Pancreas (tissue), 10 donors: Measurements from ENCODE around the gene BSX. TPM values are rescaled to one million over a fixed set of nuclear protein-coding genes. Genes with fewer than 3 reads are reported as not detected.

Experiments
- ATAC-seq, 4 donors: fragments of 200-7000 bp; cut with Tn5 transposase; one replicate each; pipeline versions ENCODE4 v1.8.0 to v1.9.1; 2020; ENCODE audit warnings: mild to moderate bottlenecking in 4 of 4, moderate library complexity in 4 of 4
- DNase-seq, 6 donors: peaks; one replicate each; pipeline ENCODE4 v3.0.0-alpha.2; 2020
- FAIRE-seq: peaks from 2 replicates; lab custom pipeline; 2012; peaks lifted over from hg19 to GRCh38; lab: Jason Lieb, UNC
- H3K27ac ChIP-seq, 4 donors: fragments of 200-600 bp; sonication (generic); 1 replicate in 3 of 4; 2 replicates in 1 of 4; pipeline versions ENCODE4 v1.5.0 to v1.8.0; 2020
- H3K27me3 ChIP-seq, 4 donors: fragments of 200-600 bp; one replicate each; pipeline ENCODE4 v1.8.0; 2021
- H3K36me3 ChIP-seq, 3 donors: fragments of 200-600 bp; sonication (generic) in 1 of 3; one replicate each; pipeline versions ENCODE4 v1.5.0 to v1.8.0; 2020 to 2021
- H3K4me1 ChIP-seq, 3 donors: fragments of 200-600 bp; one replicate each; pipeline ENCODE4 v1.8.0; 2021
- H3K4me3 ChIP-seq, 4 donors: fragments of 200-600 bp; sonication (generic) in 2 of 4; one replicate each; pipeline versions ENCODE4 v1.5.0 to v1.8.0; 2020 to 2021
- H3K9me3 ChIP-seq, 4 donors: fragments of 200-600 bp; one replicate each; pipeline ENCODE4 v1.8.0; 2021
- WGBS, 2 donors: extraction: QIAGEN DNeasy Blood & Tissue Kit; methylation state at CpG; one replicate each; pipeline ENCODE4 v1.1.7; 2013; 5-methylcytosine and 5-hydroxymethylcytosine counted together
- intact Hi-C, 3 donors: fragments of 100-400 bp; cut with DNase I; formaldehyde crosslinking; loops; one replicate each; pipeline versions ENCODE4 v1.11.1 to v1.14.2; 2022
- polyA plus RNA-seq, 2 donors: library from polyadenylated mRNA; stranded (reverse); fragments of 200-250 nt; gene quantifications; one replicate each; pipeline ENCODE4 v1.2.3, GENCODE V29; 2013
- total RNA-seq, 6 donors: library from RNA; stranded (reverse); fragmentation: NEBNext Ultra II Directional in 4 of 6; extraction: Animal tissue kit (Norgen Biotek cat#: 25700) in 4 of 6; gene quantifications; one replicate each; pipeline versions ENCODE4 v1.2.1 to v1.2.4, GENCODE V29; 2021 to 2023
- TF ChIP-seq, protein P1 (sequence below), 4 donors: fragments of 200-600 bp; sonication (generic) in 3 of 4; IDR thresholded peaks; one replicate each; pipeline versions ENCODE4 v1.5.0 to v1.8.0; 2021; ENCODE audit warnings: antibody characterized with exemption in 4 of 4
- donor health status: healthy with polysubstance abuse.
- donor health status: DM: no; HTN: no; CAD: no; lungs with moderate emphysema.
- donor health status: DM: no; HTN: no; CAD: no.
- donor health status: control.
- donor health status: control.
- donor health status: Bipolar disorder and iron deficiency.
- donor health status: DM: yes; HTN: yes; CAD: no.
- donor health status: DM: no; HTN: no; CAD: no.
- donor health status: DM: no; HTN: no; CAD: no.
- donor health status: DM: yes; HTN: yes; CAD: no.

Gene BSX
- total and polyA plus RNA-seq, 8 donors = not detected

DNA sequence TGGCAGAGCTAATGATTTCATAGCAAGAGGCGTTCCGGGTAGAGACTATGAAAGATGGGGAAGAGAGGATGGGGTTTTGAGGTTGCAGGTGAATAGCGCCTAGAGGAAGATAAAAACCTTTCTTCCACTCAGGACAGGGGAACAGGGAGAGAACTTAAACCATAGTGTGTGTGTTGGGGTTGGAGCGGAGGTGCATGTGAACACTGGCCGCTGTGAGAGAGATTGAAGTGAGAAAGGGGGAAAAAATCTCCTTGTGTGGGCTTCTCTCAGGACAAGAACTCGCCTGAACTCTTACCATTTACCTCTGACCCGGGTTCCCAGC, 3.4 kb downstream of the BSX start:
- DNase-seq = no peak
- Histone ChIP-seq H3K36me3 (no peaks in the 10 kb centered on the region), H3K27me3 (peaks cover 0 to 55% (median 11%) of the 10 kb centered on the region in 4 donors), H3K4me3 (no peak overlapping the region), H3K4me1 (peaks cover 0 to 2% (median 0%) of the 10 kb centered on the region in 3 donors), H3K27ac (no peak overlapping the region), H3K9me3 (no peaks in the 10 kb centered on the region)
- TF ChIP-seq, protein P1, sequence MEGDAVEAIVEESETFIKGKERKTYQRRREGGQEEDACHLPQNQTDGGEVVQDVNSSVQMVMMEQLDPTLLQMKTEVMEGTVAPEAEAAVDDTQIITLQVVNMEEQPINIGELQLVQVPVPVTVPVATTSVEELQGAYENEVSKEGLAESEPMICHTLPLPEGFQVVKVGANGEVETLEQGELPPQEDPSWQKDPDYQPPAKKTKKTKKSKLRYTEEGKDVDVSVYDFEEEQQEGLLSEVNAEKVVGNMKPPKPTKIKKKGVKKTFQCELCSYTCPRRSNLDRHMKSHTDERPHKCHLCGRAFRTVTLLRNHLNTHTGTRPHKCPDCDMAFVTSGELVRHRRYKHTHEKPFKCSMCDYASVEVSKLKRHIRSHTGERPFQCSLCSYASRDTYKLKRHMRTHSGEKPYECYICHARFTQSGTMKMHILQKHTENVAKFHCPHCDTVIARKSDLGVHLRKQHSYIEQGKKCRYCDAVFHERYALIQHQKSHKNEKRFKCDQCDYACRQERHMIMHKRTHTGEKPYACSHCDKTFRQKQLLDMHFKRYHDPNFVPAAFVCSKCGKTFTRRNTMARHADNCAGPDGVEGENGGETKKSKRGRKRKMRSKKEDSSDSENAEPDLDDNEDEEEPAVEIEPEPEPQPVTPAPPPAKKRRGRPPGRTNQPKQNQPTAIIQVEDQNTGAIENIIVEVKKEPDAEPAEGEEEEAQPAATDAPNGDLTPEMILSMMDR (IDR thresholded peaks at IDR 0.05) = no peak
- ATAC-seq = no peak
- 15% methylated on average over 7 of the region's 7 CpGs for WGBS, 2 donors
- intact Hi-C loops = no loop called here
- FAIRE-seq = no peak

DNA sequence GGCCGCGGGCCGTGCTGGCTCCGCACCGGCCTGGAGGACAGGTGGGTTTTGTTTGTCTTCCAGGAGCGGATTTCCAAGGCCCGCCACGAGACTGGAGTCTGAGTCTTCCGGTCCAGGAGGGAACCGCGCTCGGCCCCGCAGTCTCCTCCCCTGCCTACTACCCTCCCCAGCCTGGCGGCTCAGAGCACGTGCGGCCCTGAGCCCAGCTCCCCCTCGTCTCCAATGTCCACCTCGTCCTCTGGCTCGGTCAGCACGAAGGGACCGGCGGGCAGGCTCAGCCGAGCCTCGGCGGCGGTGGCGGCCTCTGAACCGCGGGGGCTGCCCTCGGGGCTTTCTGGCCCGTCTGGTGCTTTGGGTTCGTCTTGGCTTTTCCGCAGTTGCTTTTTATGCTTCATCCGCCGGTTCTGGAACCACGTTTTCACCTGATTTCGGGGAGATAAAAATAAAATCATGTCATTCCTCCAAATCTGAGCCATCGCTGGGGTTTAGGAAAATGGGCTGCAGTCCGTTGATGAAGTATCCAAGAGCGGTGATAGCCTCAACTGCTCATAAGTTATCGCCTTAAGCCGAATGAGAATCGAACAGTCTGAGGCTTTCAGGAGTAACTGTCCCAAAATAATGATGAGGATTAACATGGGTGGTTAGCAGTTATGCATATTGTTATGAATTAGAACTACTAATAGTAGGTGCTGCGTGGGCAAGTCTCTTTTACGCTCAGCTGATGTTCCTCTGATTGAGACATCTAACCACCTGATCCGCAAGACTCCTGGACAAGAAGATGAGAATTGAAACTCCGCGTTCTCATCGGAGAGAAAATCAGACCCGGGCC, 4.0 kb downstream of the BSX start:
- 3 to 6% methylated on average over 43 to 50 of the region's 50 CpGs for WGBS, 2 donors
- Histone ChIP-seq H3K27me3 (peaks cover 0 to 55% (median 11%) of the 10 kb centered on the region in 4 donors), H3K4me3 (peak overlapping the region in 1 of 4 donors; percentile 5), H3K36me3 (no peaks in the 10 kb centered on the region), H3K27ac (no peak overlapping the region), H3K9me3 (no peaks in the 10 kb centered on the region), H3K4me1 (peaks cover 0 to 2% (median 0%) of the 10 kb centered on the region in 3 donors)
- TF ChIP-seq, protein P1 (IDR thresholded peaks at IDR 0.05) = no peak
- DNase-seq (peak in 1 of 6 donors; percentile 67), FAIRE-seq (no peak), ATAC-seq (peak in 3 of 4 donors; percentile 18 to 28 (median 20))
- intact Hi-C loops = no loop called here

DNA sequence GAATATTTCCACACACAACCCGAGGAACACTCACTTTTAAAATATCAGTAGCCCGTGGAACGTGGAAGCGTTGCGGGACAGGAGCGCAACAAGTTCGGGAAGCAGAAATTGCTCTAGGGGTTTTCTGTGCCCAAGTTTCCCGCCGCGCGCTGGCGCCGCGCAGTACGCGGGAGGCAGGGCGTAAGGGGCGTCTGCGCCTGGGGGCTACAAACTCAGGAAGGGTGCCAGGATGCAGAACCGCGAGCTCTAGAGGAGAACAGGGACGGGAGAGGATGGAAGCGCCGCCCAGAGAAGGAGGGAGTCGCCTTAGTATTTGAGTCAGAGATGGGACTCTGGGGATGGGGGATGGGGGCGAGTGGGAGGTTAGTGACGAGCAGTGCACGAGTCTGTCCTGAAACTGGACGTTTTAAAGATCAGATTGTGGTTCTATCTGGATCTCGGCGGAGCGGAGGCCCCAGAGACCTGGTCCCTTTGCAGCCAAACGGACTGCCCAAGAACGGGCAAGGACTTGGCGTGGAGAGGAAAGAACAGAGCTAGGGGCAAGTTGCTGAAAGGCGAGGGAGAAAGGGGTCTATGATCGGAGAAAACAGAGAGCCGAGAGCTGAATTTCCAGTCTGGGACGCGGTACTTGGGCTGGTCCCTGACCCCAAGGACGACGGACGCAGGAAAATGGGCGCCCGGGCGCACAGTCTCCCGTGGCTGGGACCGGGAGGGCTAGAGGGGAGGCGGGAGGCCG, 4.7 kb downstream of the BSX start:
- FAIRE-seq = no peak
- TF ChIP-seq, protein P1 (IDR thresholded peaks at IDR 0.05) = no peak
- Histone ChIP-seq H3K9me3 (no peaks in the 10 kb centered on the region), H3K4me1 (peaks cover 0 to 2% (median 0%) of the 10 kb centered on the region in 3 donors), H3K36me3 (no peaks in the 10 kb centered on the region), H3K4me3 (peak overlapping the region in 1 of 4 donors; percentile 5), H3K27ac (no peak overlapping the region), H3K27me3 (peaks cover 0 to 51% (median 11%) of the 10 kb centered on the region in 4 donors)
- DNase-seq = no peak
- WGBS, 2 donors = 4 to 5% methylated on average over 50 of the region's 50 CpGs
- ATAC-seq = no peak
- intact Hi-C loops = no loop called here

DNA sequence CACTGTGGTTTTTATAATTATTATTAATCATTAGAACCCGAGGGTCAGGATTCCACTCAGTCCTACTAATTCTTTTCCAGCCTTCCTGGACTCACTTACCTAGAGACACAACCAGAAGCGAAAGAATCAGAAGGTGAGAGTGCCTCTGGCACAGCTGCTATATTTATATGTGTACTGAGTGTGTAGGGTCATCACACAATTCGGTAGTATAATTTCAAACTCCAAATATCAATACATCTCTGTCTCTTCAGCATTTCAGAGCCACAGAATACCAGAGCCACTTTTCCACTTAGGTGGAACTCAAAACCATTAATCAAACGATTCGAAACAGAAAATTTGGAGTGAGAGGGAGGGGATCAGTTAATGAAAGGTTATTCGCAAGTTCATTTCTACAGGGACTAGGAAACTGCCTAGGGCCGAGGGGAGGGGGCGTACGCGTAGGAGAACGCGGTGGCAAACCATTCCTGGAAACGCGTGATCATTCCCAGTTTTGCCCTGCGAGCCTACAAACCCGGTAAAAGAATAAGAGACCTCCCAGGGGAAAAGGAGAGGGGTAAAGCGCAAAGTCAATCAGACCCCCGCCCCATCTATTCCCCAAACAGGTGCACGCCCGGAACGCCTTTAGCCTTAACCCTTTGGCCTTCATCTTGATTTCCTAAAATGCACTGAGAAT, 5.4 kb downstream of the BSX start:
- FAIRE-seq = no peak

More for the DNA sequence above, 5.4 kb downstream of the BSX start:
- WGBS, 2 donors = 10 to 11% methylated on average over 21 of the region's 21 CpGs
- peaks cover 0 to 51% (median 12%) of the 10 kb centered on the region in 4 donors for H3K27me3 ChIP-seq
- H3K9me3 ChIP-seq = no peaks in the 10 kb centered on the region
- intact Hi-C loops = no loop called here
- TF ChIP-seq, protein P1 (IDR thresholded peaks at IDR 0.05) = no peak
- no peak overlapping the region for H3K4me3 ChIP-seq
- no peaks in the 10 kb centered on the region for H3K36me3 ChIP-seq
- ATAC-seq (no peak), DNase-seq (no peak)
- H3K27ac ChIP-seq = no peak overlapping the region
- H3K4me1 ChIP-seq = peaks cover 0 to 2% (median 0%) of the 10 kb centered on the region in 3 donors
